Dendritic cell treated with granulocyte-macrophage colony-stimulating factor and Interleukin-4, amounts not matched to agents 40 ng/mL and 50 ng/mL, for 4 days (primary cell): ENCODE measurements around the gene ACTR10.
A peak's percentile ranks its signal among the peaks of the same experiment; 100 is the strongest.

Source experiments
- H3K27ac Mint-ChIP-seq: one replicate; pipeline ENCODE4 v1.8.0; 2022; ENCODE audit warnings: mild to moderate bottlenecking, mixed read lengths
- H3K27me3 Mint-ChIP-seq: one replicate; pipeline ENCODE4 v1.8.0; 2022; ENCODE audit warnings: mild to moderate bottlenecking, mixed read lengths
- H3K36me3 Mint-ChIP-seq: one replicate; pipeline ENCODE4 v1.8.0; 2022; ENCODE audit warnings: low read depth, mixed read lengths
- H3K4me1 Mint-ChIP-seq: one replicate; pipeline ENCODE4 v1.8.0; 2022; ENCODE audit warnings: low read depth, mixed read lengths
- H3K4me3 Mint-ChIP-seq: one replicate; pipeline ENCODE4 v1.8.0; 2022; ENCODE audit warnings: mild to moderate bottlenecking, moderate library complexity, mixed read lengths
- H3K9me3 Mint-ChIP-seq: one replicate; pipeline ENCODE4 v1.8.0; 2022; ENCODE audit warnings: mixed read lengths
- intact Hi-C: fragments of 100-400 bp; cut with micrococcal nuclease; formaldehyde crosslinking; loops from one replicate; pipeline ENCODE4 v1.15.0; 2022

ACTR10 gene

GRCh38 chr14:58199726-58200479 lies at the start of gene ACTR10:
TSS of gene ACTR10 (plus strand) at chr14:58200149. CDS start at chr14:58200218, 69 bp downstream.
- H3K4me1 Mint-ChIP-seq, result peaks cover 10% of the 10 kb centered on the region
- H3K27me3 Mint-ChIP-seq, result peaks cover 12% of the 10 kb centered on the region
- intact Hi-C loops, result loop anchor here (1.0 to 5.0 kb wide), 2 partner anchors 42 to 97 kb away; partner anchors contain the start of gene PSMA3
- H3K36me3 Mint-ChIP-seq, result peaks cover 28% of the 10 kb centered on the region
- H3K9me3 Mint-ChIP-seq, result no peaks in the 10 kb centered on the region
- peak within 1 kb of the TSS; percentile 98 for H3K27ac Mint-ChIP-seq
- H3K4me3 Mint-ChIP-seq, result peak within 1 kb of the TSS; percentile 95

- Mint-ChIP-seq H3K27ac (no peak overlapping the region), H3K9me3 (no peaks in the 10 kb centered on the region), H3K36me3 (no peaks in the 10 kb centered on the region), H3K27me3 (peaks cover 53% of the 10 kb centered on the region), H3K4me3 (no peak overlapping the region), H3K4me1 (peaks cover 15% of the 10 kb centered on the region)
- intact Hi-C loops, result no loop called here
These were observed 49.6 kb upstream of the ACTR10 start for GRCh38 chr14:58150243-58150805.

- Mint-ChIP-seq H3K36me3 (no peaks in the 10 kb centered on the region), H3K9me3 (no peaks in the 10 kb centered on the region), H3K4me3 (peak overlapping the region; percentile 82), H3K27me3 (peaks cover 52% of the 10 kb centered on the region), H3K27ac (no peak overlapping the region), H3K4me1 (peaks cover 15% of the 10 kb centered on the region)
- intact Hi-C loops, result no loop called here
These were observed 48.6 kb upstream of the ACTR10 start for GRCh38 chr14:58151133-58152013.

- no peak within 1 kb of the TSS for H3K27ac Mint-ChIP-seq
These were observed 47.7 kb upstream of the ACTR10 start, which contains the start of gene ARMH4 for GRCh38 chr14:58152014-58152857. TSS of gene ARMH4 (minus strand) at chr14:58152213. CDS start at chr14:58139358, 12,855 bp downstream.

GRCh38 chr14:58160561-58160960 lies 39.4 kb upstream of the ACTR10 start:
- intact Hi-C loops, result no loop called here

More at GRCh38 chr14:58152014-58152857, 47.7 kb upstream of the ACTR10 start, which contains the start of gene ARMH4:
- H3K36me3 Mint-ChIP-seq, result no peaks in the 10 kb centered on the region
- H3K27me3 Mint-ChIP-seq, result peaks cover 50% of the 10 kb centered on the region
- intact Hi-C loops, result no loop called here
- no peaks in the 10 kb centered on the region for H3K9me3 Mint-ChIP-seq
- peak within 1 kb of the TSS; percentile 82 for H3K4me3 Mint-ChIP-seq
- peaks cover 15% of the 10 kb centered on the region for H3K4me1 Mint-ChIP-seq

GRCh38 chr14:58166005-58166983 lies 33.7 kb upstream of the ACTR10 start:
- intact Hi-C loops, result loop anchor here (1.0 kb wide), 1 partner anchor 58 kb away; no protein-coding TSS in a partner anchor
- Mint-ChIP-seq H3K27me3 (peaks cover 4% of the 10 kb centered on the region), H3K4me3 (no peak overlapping the region), H3K27ac (no peak overlapping the region), H3K36me3 (no peaks in the 10 kb centered on the region), H3K9me3 (no peaks in the 10 kb centered on the region), H3K4me1 (peaks cover 8% of the 10 kb centered on the region)

More at GRCh38 chr14:58160561-58160960, 39.4 kb upstream of the ACTR10 start:
- H3K4me1 Mint-ChIP-seq, result no peaks in the 10 kb centered on the region
- no peak overlapping the region for H3K4me3 Mint-ChIP-seq
- no peak overlapping the region for H3K27ac Mint-ChIP-seq
- H3K36me3 Mint-ChIP-seq, result no peaks in the 10 kb centered on the region
- H3K27me3 Mint-ChIP-seq, result peaks cover 9% of the 10 kb centered on the region
- H3K9me3 Mint-ChIP-seq, result no peaks in the 10 kb centered on the region

- Mint-ChIP-seq H3K4me3 (no peak overlapping the region), H3K27me3 (peaks cover 4% of the 10 kb centered on the region), H3K36me3 (no peaks in the 10 kb centered on the region), H3K9me3 (no peaks in the 10 kb centered on the region), H3K27ac (no peak overlapping the region), H3K4me1 (peaks cover 8% of the 10 kb centered on the region)
- intact Hi-C loops, result no loop called here
These were observed 32.9 kb upstream of the ACTR10 start for GRCh38 chr14:58167057-58167456.

- Mint-ChIP-seq H3K27ac (no peak overlapping the region), H3K36me3 (no peaks in the 10 kb centered on the region), H3K27me3 (peaks cover 4% of the 10 kb centered on the region), H3K4me3 (no peak overlapping the region), H3K9me3 (no peaks in the 10 kb centered on the region), H3K4me1 (peaks cover 8% of the 10 kb centered on the region)
- intact Hi-C loops, result no loop called here
These were observed 32.1 kb upstream of the ACTR10 start for GRCh38 chr14:58167891-58168290.

GRCh38 chr14:58171090-58171489 lies 28.9 kb upstream of the ACTR10 start:
- H3K4me1 Mint-ChIP-seq, result peaks cover 8% of the 10 kb centered on the region
- intact Hi-C loops, result no loop called here
- no peaks in the 10 kb centered on the region for H3K9me3 Mint-ChIP-seq
- no peak overlapping the region for H3K4me3 Mint-ChIP-seq
- H3K36me3 Mint-ChIP-seq, result no peaks in the 10 kb centered on the region
- H3K27ac Mint-ChIP-seq, result no peak overlapping the region
- H3K27me3 Mint-ChIP-seq, result peaks cover 8% of the 10 kb centered on the region

GRCh38 chr14:58177125-58177524 lies 22.8 kb upstream of the ACTR10 start:
- H3K4me1 Mint-ChIP-seq, result no peaks in the 10 kb centered on the region
- H3K9me3 Mint-ChIP-seq, result no peaks in the 10 kb centered on the region
- peaks cover 4% of the 10 kb centered on the region for H3K27me3 Mint-ChIP-seq
- intact Hi-C loops, result no loop called here
- H3K4me3 Mint-ChIP-seq, result no peak overlapping the region
- H3K36me3 Mint-ChIP-seq, result no peaks in the 10 kb centered on the region
- H3K27ac Mint-ChIP-seq, result no peak overlapping the region

GRCh38 chr14:58189176-58189575 lies 10.8 kb upstream of the ACTR10 start:
- Mint-ChIP-seq H3K27ac (no peak overlapping the region), H3K9me3 (no peaks in the 10 kb centered on the region), H3K4me3 (no peak overlapping the region), H3K4me1 (no peaks in the 10 kb centered on the region), H3K27me3 (peaks cover 1% of the 10 kb centered on the region), H3K36me3 (no peaks in the 10 kb centered on the region)
- intact Hi-C loops, result no loop called here
